ENCODE measurements around the gene PDE4C.

Gene PDE4C

DNA sequence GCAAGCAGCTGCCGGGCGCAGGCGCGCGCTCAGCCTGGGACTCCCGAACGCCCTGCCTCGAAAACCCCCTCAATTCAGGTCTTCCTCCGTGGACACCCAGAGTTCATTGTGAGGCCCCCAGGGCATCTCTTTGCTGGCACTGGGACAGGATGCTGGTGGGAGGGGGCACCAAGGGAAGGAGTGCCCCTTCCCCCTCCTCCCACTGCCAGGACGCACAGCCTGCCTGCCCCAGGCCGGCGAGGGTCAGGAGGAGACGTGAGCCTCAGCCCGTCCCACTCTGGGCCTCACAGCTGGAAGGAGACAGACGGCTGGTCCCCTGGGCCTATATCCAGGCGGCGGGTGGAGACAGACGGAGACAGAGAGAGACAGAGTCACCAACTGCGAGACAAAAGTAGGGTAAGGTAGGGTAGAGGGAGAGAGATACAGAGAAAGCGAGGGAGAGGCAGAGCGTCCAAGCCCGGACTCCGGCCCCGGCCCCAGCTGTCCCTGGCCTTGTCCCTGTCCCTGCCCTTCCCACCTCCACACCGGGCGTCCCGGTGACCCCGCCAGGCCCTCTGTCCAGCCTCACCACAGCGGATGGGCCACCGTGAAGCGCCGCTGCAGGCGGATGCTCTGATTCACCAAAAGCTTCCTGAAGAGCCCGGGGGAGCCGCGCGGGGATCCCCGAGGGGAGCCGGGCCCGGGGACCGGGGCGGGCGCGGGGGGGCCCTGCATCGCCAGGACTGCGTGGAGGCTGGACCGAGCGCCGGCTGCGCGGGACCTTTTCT is at the start of gene PDE4C:
Gene PDE4C (minus strand): TSS at position 737 of the 767 bp plus-strand sequence. CDS start 23 bp downstream, at position 714.
- no peak for DNase-seq

DNA sequence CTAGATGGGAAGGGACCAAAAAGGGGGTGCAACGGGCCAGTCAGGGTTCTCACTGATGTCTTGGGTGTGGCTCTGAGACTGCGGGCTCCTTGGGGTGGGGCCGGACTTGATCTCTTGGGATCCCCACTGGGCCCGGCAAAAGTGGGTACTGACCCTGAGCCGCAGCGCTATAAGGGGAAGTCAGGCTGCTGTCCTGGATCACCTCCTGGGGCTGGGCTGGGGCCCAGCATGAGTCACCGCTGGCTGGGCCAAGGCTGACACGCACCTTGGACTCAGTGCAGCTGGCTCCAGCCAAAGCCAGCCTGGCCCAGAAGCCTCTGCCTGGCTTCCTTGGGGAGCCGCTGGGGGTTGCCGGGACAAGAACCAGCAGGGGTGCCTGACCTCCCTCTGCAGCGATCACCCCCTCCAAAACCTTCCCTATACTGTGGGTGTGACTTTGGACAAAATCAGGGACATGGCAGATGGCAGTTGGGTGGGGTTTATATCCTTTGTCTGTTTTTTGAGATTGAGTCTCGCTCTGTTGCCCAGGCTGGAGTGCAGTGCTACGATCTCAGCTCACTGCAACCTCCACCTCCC is 48.6 kb upstream of the PDE4C start:
- DNase-seq, result no peak

DNA sequence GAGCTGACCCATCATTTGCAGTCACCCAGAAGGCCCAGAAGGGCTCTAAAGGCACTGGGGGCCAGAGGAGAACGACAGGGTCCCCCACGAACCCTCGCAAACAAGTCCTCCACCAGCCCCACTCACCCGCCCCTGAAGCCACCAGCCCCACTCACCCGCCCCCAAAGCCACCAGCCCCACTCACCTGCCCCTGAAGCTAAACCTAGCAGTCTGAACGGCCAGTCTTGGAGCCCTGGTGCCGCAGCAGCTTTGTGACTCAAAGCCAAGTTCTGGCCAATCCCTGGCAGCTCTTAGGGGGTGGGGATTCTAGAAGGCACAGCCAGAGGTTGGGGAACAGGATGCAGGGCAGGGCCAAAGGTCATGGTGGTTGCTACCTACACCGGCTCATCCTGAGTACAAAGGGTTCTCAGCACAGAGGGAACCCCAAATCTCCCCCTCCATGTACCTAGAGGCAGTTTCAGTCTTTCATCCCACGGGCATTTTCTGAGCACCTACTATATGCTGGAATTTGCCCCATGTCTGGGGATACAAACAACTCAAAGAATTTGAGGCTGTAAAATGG is 48.1 kb upstream of the PDE4C start, which contains the start of gene IQCN:
Gene IQCN (minus strand): TSS at position 234 of the 562 bp plus-strand sequence. CDS start 4,974 bp downstream, outside the sequence.
- DNase-seq, result no peak

- DNase-seq, result no peak
These were observed 47.5 kb upstream of the PDE4C start for GRCh38 chr19:18273561-18274218.

GRCh38 chr19:18271433-18271841 is 45.2 kb upstream of the PDE4C start:
- no peak for DNase-seq

DNA sequence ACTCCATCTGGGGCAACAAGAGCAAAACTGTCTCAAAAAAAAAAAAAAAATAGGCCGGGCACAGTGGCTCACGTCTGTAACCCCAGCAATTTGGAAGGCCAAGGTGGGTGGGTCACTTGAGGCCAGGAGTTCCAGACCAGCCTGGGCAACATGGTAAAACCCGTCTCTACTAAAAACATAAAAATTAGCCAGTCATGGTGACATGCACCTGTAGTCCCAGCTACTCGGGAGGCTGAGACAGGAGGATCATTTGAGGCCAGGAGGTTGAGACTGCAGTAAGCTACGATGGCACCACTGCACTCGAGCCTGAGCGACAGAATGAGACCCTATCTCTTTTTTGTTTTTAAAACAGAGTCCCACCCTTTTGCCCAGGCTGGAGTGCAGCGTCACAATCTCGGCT is 44.1 kb upstream of the PDE4C start:
- no peak for DNase-seq

DNA sequence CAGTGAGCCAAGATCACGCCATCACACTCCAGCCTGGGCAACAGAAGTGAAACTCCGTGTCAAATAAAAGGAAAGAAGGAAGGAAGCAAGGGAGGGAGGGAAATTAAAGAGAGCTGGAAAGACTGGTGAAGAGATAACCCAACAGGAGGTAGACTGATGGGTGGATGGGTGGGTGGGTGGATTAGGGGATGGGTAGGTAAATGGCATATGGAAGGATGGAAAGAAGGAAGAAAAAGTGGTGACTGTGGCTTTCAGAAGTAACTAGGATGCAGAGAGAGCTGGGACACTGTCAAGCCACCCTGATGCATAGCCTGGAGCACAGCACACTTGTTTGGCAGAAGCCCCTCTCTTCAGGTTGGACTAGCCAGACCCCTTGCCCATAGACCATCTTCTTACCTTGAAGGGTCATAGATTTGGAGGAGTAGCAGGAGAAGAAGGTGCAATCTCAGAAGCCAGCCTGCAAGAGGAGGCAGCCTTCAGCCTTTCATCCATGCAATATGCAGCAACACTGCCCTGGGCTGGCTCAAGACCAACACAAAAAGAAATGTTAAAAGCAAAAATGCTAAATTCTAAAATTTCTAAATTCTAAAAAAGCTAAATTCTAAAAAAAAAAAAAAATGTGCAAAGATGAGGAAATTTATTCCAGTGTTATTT is 43.0 kb upstream of the PDE4C start:
- DNase-seq, result no peak

GRCh38 chr19:18266771-18267686 is 40.8 kb upstream of the PDE4C start:
- DNase-seq, result no peak

DNA sequence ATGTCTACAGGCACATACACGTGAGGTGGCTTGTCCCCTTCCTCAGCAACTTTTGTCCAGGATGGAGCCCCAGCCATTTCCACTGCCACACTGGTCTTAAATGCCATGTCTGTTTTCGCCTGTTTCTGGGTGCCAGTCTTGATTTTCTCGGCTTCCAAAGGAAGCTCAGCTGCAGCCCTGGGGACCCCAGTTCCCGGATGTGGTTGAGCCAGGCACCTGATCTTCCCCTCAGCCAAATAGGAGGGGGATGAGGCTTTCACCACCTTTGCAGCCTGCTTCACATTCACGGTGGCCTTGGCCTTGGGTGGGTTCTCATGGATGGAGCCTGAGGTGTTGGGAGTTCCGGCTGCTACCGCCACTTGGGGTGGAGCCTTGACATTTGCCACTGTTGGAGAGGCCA is 39.3 kb upstream of the PDE4C start:
- no peak for DNase-seq

DNA sequence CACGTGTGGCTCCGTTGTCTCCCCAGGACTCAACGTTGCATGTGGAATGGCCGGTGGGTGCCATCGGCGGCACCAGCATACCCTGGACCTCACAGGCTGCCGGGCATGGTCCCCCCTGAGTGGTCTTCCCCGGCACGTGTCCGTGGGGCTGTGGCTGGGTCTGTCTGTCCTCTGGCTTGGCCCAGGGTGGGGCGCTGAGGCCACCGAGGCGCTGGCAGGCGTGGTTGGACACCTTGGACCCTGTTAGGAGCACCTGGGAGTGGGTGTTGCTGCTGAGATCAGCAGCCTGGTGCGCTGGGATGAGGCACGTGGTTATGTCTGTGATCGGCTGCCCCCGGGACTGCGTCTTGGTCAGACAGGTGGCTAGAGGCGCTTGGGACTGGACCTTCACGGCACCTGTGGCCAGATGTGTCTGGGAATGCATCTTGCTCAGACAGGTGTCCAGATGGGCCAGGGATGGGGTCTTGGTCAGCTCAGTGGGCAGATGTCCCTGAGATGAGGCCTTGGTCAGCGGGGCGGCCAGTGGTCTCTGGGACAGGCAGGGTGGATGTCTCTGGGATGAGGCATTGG is 38.8 kb upstream of the PDE4C start:
- no peak for DNase-seq

- no peak for DNase-seq
These were observed 38.1 kb upstream of the PDE4C start for GRCh38 chr19:18264137-18264854.

DNA sequence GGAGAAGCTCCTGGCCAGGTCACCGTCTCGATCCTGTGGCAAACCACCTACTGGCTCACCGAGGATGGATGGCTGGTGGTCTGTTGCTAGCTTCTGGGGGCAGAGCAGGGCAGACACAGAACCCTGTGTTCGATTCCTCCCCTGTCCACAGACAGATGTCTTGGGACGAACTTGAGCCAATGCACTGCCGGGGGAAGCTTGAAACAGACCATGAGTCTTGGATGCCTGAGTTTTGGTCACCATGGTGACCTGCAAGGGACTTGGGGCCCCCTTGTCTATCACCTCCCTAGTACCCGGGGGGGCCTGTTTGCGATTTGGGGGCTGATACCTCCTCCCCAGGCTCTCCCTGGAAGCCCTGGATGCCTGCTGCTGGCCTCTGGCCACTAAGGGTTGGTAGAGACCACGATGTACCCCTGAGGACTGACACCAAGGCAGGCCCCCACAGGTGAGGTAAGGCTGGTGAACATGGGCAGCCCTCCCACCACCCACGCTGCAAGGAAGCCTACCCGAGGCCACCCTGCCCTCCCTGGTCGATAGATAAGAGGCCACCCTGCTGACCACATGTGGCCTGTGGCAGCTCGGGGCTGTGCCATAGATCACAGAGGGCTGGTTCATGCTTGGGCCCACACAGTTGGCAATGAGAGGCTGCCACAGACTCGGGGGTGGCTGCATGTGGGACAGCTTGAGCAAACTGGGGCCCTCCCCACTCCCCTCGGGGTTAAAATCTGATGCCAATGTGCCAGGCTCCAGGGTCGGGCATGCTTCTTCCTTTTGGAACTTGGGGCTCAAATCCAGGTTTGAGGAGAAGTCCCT is 37.3 kb upstream of the PDE4C start:
- DNase-seq, result no peak

GRCh38 chr19:18262917-18263316 is 36.7 kb upstream of the PDE4C start:
- no peak for DNase-seq

DNA sequence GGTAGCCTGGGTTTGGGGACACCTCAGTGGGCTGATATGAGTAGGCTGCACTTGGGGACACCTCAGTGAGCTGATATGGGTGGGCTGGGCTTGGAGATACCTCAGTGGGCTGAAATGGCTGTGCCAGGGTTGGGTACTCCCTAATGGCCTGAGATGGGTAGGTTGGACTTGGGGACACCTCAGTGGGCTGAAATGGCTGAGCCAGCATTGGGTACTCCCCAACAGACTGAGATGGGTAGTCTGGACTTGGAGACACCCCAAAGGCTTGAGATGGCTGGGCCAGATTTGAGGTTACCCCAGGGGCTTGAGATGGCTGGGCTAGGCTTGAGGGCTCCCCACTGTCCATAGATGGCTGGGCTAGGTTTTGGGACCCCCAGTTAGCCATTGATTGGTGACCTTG is 35.9 kb upstream of the PDE4C start:
- DNase-seq, result no peak

DNA sequence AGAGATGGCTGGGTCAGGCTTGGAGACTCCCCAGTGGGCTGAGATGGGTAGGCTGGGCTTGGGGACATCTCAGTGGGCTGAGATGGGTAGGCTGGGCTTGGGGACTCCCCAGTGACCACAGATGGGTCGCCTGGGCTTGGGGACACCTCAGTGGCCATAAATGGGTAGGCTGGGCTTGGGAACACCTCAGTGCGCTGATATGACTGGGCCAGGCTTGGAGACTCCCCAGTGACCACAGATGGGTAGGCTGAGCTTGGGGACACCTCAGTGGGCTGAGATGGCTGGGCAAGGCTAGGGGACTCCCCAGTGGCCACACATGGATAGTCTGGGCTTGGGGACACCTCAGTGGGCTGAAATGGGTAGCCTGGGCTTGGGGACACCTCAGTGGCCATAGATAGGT is 35.2 kb upstream of the PDE4C start:
- DNase-seq, result no peak

DNA sequence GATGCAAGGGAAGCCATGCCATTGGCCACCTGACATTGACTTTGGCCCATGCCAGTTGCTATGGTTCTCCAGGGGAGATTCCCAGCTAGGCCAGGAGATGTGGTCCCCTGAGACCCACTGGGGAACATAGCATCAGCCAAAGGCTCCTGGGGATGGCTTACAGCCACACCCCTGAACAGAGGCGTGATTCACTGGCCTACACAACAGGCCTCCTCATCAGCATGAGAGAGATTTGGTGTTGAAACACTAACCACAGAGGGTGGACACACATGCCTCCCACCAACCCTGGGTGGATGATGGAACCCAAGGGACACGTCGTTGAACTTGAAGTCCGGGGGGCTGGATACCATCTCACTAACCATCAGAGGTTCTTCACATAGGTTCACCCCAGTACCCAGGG is 33.7 kb upstream of the PDE4C start:
- no peak for DNase-seq

- no peak for DNase-seq
These were observed 31.5 kb upstream of the PDE4C start for GRCh38 chr19:18257503-18258470.

DNA sequence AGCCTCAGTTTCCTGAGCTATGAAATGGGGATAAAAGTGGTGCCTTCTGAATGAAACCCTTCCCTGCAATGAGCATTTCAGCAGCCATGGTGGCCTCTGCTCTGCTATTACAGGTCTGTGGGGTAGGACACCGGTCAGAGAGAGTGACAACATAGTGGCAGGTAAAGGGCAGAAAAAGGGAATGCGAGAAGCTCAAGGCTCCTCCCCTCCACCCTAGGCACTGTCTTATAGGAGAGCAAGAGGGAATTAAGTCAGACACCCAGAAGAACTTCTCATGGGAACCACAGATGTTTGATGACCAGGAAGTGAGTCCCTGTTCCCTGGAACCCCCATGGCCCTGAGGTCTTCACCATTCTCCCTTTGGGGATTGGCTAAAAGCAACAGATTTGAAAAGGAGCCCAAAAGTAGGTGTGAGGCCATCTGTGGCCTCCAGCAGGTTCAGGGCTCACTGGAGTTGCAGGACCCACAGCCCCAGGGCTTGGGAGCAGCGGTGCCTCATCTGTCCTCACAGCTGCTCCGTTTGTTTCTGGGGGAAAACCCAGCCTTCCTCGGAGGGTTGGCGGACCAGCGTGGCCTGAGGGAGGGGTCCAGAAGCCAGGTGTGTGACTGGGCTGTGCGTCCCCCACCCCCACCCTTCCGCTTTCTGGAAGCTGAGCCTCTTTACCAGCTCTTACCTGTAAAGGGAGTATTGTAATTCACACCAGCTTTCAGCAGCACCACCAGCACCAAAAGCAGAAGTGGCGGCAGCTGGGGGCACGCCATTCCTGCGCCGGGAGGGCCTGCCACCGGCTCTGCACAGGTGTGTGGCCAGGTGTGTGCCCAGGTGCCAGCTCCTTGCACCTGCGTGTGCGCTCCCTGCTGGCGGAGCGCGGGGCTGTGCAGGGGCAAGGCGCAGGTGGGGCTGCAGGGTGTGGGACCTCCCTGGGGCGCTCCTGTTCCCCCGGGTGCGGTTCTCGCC is 28.6 kb upstream of the PDE4C start:
- DNase-seq, result no peak

Data from NCI-H1694 (cell line).